ENCODE data around the gene ASB17.
"Not testable (repeated sequence)": the region's sequence is repeated elsewhere in the genome, so short reads cannot be mapped to it uniquely, and the experiment has no call there.

ASB17 gene, protein sequence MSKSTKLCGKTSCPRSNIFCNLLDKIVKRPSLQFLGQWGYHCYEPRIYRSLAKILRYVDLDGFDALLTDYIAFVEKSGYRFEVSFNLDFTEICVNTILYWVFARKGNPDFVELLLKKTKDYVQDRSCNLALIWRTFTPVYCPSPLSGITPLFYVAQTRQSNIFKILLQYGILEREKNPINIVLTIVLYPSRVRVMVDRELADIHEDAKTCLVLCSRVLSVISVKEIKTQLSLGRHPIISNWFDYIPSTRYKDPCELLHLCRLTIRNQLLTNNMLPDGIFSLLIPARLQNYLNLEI

DNA sequence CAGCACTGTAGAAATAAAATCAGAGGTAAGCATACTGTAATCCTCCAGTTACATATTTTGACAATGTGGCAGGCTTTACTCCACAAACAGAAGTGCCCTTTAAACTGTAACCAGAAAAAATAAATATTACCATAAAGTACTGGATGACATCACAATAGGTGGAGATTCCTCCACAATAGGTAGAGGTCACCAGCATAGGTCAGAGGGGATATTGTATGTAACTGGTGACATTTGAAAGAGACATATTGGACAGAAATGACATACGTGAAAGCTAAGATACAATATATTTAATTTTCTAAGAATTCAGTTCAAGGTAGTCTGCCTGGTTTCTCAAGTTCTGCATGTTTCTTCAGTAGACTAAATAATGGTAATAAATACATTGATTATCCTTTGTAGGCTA is at the start of gene ASB17:
Gene ASB17 (minus strand): TSS at position 101 of the 400 bp plus-strand sequence. CDS start 113 bp downstream, outside the sequence.
- DNase-seq (ENCODE audit: low read depth) = no peak

DNA sequence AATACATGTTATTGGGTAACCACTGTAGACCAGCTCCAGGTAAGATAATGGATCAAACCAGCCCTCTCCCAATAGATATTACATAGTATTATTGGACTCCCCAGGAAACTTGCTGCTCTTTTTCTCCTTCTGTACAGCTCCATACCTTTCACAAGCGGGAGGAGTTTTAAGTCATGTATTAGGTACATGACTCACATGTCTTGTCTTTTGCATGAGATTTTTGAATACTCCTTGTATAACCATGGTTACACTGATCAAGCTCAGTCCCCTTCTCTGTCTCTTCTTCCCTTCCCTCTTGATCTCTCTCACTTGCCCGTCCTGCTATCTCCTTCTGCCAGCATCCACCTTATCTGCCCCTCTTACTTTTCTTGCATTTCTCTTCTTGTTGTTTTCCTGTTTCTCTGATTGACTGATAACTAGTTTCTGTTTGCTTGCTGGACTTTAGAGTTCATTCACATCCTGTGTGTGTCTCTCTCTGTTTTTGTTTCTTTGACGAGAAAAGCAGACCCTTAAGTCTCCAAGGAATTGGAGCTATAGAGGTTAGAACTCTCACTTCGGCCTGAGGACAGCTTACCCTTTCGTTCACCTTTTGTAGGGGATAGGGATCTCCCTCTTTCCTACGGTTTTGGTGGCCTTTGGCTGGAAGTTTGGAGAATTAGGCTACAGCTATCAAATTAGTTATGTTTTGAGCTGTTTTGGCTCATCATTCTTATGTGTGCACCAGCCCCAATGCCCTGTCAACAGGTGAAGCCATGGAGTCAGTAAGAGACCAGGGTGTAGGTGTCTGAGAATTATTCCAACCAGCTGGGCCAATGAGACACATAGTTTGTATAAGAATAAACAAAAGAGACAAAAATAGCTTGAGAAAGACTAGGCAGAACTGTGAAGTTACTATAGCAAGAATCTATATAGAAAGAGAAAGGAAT is 49.0 kb upstream of the ASB17 start:
- no peak for DNase-seq (ENCODE audit: low read depth)

DNA sequence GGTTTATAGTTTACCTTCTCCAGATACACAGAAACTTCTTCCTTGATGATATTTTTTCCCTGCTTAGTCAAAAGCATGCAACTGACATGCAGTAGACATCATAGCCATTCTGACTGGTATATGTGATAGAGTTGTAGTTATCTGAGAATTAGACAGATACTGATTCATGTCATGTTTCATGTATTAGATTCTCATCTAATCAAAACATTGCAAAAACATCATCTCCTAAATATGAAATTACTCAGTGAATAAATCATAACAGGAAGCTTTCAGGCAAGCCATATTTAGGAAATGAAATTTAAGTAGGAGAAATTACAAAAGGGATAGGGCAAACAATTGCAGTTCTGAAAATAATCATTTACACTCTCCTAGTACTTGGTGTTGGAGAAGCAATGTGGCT is 38.4 kb upstream of the ASB17 start:
- no peak for DNase-seq (ENCODE audit: low read depth)

DNA sequence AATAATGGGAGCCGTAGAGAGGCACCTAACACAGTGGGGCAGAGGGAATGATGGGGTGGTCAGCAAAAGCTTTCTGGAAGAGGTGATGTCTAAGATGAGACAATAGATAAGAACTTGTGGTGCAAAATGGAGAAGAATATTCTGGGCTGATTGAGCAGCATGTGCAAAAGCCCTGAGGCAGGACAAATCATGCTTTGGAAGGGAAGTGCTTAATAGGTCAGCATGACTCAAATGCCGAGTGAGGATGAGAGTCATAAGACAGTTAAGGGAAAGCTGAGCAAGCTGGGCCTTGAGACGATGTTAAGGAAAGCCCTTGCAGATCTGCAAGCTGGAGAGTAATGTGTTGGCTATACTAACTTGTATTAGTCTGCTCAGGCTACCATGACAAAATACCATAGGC is 37.3 kb upstream of the ASB17 start:
- DNase-seq (ENCODE audit: low read depth) = no peak

- DNase-seq (ENCODE audit: low read depth) = no peak
These were observed 35.5 kb upstream of the ASB17 start for GRCh38 chr1:75967719-75968118.

DNA sequence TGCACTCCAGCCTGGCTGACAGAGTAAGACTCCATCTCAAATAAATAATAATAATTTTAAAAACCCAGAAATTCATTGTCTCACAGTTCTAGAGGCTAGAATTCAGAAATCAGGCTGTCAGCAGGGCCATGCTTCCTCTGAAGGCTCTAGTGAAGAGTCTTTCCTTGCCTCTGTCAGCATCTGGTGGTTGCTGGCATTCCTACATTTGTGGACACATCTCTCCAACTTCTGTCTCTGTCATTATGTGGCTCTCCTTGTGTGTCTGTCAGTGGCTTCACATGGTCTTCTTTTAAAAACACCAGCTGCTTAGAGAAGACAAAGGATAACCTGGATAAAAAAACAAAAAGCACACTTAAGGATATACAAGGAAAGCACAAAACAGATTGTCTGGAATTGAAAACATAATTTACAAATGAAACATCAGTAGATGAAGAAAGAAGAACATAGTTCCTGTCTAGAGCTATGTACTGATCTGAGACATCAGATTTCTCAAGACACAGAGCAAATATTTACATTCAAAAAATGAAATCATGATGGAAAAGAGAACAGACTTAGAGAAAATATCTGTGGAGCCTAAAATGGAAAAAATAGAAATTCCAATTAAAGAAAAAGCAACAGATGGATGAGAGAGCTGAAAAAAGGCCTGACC is 32.7 kb upstream of the ASB17 start:
- DNase-seq (ENCODE audit: low read depth) = no peak

DNA sequence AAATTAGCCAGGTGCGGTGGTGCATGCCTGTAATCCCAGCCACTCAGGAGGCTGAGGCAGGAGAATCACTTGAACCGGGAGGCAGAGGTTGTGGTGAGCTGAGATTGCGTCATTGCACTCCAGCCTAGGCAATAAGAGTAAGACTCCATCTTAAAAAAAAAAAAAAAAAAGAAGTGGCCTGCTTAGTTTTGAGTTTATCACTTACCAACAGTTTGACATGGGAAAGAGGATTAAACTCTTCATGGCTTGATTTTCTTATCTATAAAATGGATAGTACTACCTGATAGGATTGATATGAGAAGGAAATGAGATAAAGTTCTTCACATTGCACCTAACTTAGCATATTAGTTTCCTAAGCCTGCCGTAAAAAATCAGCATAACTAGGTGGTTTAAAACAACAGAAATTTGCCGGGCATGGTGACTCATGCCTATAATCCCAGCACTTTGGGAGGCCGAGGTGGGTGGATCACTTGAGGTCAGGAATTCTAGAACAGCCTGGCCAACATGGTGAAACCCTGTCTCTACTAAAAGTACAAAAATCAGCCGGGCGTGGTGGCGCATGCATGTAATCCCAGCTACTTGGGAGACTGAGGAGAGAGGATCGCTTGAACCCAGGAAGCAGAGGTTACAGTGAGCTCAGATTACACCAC is 32.0 kb upstream of the ASB17 start:
- not testable (repeated sequence) for DNase-seq (ENCODE audit: low read depth)

DNA sequence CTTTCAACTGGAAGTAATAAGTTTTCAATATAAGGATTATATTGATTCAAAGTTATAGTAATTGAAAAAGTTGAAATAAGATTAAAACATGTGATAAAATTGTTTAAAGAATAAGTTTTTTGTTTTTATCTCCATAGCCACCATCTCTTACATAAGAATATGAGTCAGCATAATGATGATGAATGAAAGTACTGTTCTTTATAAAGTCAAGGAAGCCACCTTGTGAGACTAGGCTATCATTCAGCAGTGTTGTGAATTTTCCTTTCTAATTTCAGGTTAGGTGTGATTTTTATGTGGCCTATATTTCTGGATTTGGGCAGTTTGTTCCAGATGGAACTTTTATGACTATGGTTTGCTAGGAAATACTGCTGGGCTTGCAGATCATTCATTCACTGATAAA is 22.4 kb upstream of the ASB17 start:
- DNase-seq (ENCODE audit: low read depth) = no peak

DNA sequence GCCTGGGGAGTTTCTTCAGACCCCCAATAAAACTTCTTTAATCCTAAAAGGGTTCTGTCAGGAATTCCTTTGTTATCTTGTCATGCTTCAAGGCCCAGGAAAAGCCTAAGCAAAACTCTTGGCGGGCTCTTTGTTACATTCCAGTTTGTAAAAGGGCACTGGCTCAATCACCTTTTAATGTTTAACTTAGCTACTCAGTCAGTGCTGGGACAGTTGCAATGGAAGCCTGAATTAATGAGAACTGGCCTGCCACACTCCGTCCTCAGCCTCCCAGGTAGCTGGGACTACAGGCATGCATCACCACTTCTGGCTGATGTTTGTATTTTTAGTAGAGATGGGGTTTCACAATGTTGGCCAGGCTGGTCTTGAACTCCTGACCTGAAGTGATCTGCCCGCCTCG is 21.3 kb upstream of the ASB17 start:
- no peak for DNase-seq (ENCODE audit: low read depth)

DNA sequence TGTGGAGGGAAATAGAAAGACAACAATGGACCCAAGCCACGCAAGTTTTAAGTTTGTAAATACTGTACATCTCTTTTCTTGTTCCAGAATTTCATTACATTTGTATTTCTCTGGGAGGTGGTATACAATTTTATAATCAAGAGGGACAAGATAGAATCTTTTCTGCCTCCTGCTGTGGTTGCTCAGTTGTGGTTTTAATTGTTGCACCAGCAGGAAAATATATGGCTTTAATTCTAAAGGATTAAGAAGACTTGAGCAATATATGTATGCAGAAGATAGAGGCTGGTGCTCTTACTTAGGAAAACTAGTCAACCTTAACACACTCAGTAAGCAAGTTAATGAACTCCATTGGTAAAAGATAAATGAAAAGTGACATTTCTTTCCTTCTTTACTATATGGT is 19.8 kb upstream of the ASB17 start:
- DNase-seq (ENCODE audit: low read depth) = no peak

DNA sequence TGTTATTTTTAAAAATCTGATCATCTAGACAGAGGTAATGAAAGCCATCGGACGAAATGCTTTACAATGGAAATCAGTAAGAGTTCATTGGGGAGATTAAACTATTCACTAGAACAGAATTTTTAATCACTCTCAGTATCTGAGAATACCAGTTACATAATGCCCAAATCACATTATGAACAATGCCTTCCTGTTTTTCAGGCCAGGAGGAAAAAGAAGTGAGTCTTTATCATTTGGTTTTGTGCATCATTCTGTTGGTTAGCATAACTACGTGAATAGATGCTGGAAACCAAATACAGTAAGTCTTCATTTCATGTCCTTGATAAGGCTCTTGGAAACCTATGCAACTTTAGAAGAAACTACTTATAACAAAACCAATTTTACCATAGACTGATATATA is 18.0 kb upstream of the ASB17 start:
- no peak for DNase-seq (ENCODE audit: low read depth)

- DNase-seq (ENCODE audit: low read depth) = not testable (repeated sequence)
These were observed 10.8 kb upstream of the ASB17 start for GRCh38 chr1:75943037-75943436.

- no peak for DNase-seq (ENCODE audit: low read depth)
These were observed 4.8 kb upstream of the ASB17 start for GRCh38 chr1:75937034-75937433.

GRCh38 chr1:75922698-75923097 is 9.5 kb downstream of the ASB17 start:
- no peak for DNase-seq (ENCODE audit: low read depth)

- DNase-seq (ENCODE audit: low read depth) = no peak
These were observed 15.4 kb downstream of the ASB17 start for GRCh38 chr1:75916834-75917233.

- no peak for DNase-seq (ENCODE audit: low read depth)
These were observed 23.5 kb downstream of the ASB17 start for GRCh38 chr1:75908717-75909152.

GRCh38 chr1:75901371-75901770 is 30.8 kb downstream of the ASB17 start:
- DNase-seq (ENCODE audit: low read depth) = no peak

DNA sequence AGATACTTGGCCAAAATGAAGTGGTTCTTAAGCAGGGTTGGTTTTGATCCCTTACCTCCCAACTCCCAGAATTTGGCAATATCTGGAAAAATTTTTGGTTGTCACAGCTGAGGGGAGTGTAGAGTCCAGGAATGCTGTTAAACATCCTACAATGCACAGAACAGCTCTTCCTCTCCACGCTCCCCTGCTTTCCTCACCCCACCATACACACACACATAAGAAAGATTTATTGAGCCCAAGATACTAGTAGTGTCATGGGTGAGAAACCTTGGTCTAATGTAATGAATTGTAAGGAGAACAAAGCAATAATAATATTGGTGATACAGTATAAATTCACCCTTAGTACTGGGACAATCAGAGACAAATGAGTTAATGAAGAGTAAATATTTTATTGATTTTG is 47.8 kb downstream of the ASB17 start:
- no peak for DNase-seq (ENCODE audit: low read depth)

DNA sequence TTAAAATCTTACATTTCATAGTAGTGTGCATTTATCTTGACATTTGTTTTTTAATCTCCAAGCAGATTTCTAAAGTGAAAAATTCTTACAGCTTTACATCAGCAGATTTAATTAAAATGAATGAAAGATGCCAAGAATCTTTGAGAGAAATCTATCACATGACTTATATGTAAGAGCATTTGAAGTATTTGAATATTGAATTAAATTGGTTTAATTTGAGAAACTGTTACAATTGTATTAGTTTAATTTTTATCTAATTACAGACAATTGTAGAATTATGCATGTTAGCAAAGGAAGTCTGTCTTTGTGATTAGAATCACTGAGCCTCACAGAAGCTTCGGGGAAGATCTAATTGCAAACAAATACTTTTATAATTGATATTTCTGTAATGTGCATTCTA is 52.2 kb downstream of the ASB17 start:
- DNase-seq (ENCODE audit: low read depth) = no peak

GRCh38 chr1:75870951-75871350 is 61.3 kb downstream of the ASB17 start:
- DNase-seq (ENCODE audit: low read depth) = no peak

Data from activated gamma-delta T cell treated with anti-CD3 and anti-CD28 coated beads, Interleukin-2, amount 50 U/mL, for 16 hours (primary cell).